DOHH2 (cell line): ENCODE measurements around the gene TRPM3.

Source experiments
- CTCF ChIP-seq: fragments of 200-600 bp; sonication (generic); IDR thresholded peaks from one replicate; pipeline ENCODE4 v1.5.1; 2014; ENCODE audit warnings: antibody characterized with exemption, mild to moderate bottlenecking, low read depth, low read length; ENCODE audit not compliant: poor library complexity, severe bottlenecking
- EZH2phosphoT487 ChIP-seq: fragments of 200-600 bp; sonication (generic); IDR thresholded peaks from 2 replicates; pipeline ENCODE4 v1.6.1; 2017; ENCODE audit warnings: borderline replicate concordance, mild to moderate bottlenecking, antibody characterized with exemption, low read length, moderate library complexity, mixed read lengths

GRCh38 chr9:70802758-70803436 is 318.5 kb downstream of the TRPM3 start:
- no peak for TF ChIP-seq CTCF
- TF ChIP-seq EZH2phosphoT487, result no peak
